CD4-positive, alpha-beta T cell treated with Interleukin-15 for 1 hour (primary cell): Measurements from ENCODE around the gene TRIM25.

Experiments
- DNase-seq: peaks from one replicate; pipeline ENCODE4 v3.0.0-alpha.2; 2020

TRIM25 gene

DNA sequence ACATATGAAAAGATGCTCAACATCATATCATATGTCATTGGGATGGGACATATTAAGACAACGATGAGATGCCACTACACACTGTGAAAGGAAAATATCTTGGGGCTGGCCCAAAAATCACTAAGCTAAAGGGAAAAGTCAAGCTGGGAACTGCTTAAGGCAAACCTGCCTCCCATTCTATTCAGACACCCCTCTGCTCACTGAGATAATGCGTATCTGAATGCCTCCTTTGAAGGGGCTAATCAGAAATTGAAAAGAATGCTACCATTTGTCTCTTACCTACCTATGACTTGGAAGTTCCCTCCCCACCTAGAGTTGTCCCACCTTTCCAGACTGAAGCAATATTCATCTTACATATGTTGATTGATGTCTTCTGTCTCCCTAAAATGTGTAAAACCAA is 11.2 kb upstream of the TRIM25 start:
- no peak for DNase-seq

- no peak for DNase-seq
Measured at GRCh38 chr17:56919717-56920116, 5.9 kb upstream of the TRIM25 start.

DNA sequence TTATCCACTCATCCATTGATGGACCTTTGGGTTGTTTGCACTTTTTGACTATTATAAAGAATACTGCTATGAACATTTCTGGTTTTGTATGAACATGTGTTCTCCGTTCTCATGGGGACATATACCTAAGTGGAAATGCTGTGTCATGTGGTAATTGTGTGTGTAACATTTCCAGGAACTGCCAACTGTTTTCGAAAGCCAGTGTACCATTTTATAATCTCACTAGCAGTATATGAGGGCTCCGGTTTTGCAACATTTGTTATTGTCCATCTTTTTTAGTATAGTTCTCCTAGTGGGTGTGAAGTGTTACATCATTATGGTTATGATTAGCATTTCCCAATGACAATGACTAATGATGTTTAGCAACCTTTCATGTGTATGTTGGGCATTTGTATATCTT is 5.1 kb upstream of the TRIM25 start:
- DNase-seq = no peak

DNA sequence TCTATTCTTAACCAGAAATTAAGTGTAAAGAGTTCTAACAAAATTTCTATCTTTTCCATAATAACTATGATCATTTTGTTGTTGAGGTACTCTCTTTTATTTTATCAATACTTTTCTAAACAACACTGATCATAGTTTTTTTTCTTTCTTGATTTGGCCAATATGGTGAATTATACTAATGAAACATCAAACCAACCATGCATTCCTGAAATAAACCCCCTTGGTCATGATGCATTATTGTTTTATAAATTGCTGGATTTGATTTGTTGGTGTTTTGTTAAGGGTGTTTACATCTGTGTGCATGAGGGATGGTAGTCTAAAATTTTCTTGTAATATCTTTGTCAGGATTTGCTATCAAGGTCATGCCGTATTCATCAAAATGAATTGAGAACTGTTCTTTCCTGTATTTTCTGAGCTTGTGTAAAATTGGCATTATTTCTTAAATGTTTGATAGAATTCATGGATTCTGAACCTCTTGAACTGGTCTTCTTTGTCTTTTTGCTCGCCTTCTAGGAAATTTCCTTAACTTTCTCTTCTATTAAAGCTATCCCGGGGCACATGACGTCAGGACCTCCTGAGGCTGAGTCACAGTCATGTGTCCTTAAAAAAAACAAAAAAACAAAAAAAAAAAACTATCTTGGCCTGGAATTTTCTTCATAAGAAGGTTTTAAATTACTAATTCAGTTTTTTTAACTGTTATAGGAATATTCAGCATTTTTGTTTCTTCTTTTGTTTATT is 3.9 kb upstream of the TRIM25 start:
- DNase-seq = no peak

DNA sequence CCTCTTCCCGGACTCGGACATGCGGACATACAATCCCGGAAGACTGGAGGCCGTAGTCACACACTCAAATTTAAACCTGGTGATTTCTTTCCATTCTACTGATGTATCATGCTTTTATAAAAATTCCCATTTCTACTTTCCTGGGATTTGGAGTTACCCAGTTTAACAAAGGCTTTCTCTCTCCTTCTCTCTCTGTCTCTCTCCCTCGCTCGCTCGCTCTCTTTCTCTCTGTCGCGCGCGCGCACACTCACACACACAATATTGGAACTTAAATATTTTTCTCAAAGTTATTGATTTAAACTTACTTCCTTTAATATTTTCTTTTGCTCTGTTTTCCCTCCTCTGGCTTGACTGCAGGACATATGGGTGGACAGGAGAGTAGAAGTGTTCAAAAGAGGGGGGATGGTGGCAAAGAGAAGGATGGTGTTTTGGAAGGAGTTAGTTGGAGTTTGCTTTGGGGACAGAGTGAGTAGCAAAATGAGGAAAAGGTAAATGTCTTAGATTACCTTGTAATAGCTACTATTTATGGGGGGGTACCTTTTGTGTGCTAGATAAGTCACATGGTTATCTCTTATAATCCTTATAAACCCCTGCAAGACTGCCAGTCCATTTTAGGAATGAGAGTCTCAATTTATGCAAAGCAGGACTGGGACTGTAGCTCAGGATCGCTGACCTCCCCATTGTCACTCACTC is 878 bp upstream of the TRIM25 start:
- DNase-seq = no peak

DNA sequence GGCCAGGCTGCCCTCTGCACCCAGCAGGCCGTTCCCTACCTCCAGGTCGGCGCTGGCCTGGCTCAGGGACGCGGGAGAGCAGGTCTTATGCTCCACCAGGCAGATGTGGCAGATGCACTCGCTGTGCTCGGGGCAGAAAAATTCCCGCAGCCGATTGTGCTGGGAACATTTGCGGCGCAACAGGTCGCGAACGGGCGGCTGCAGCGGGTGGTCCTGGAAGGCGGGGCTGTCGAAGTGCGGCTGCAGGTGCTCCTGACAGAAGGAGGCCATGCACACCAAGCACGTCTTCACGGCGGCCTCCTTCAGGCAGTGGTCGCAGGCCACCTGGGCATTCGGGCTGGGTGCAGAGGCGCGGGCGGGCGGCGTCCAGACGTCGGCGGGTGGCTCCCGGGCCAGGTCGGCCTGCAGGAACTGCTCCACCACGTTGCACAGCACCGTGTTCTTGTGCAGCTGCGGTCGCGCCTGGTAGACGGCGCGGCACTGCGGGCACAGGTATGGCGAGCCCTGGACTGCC is 439 bp downstream of the TRIM25 start:
- DNase-seq = no peak

DNA sequence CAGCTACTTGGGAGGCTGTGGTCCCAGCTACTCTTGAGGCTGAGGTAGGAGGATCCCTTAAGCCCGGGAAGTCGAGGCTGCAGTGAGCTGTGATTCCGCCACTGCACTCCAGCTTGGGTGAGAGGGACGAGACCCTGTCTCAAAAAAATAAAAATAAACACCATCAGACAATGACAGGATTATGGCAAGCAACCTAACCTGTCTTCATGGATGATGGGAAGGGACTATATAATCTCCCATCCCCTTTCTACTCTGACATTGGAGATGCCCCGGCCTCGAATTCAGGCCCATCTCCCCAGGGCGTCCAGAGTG is 893 bp downstream of the TRIM25 start:
- no peak for DNase-seq

- no peak for DNase-seq
Measured at GRCh38 chr17:56912105-56912999, 1.5 kb downstream of the TRIM25 start.

DNA sequence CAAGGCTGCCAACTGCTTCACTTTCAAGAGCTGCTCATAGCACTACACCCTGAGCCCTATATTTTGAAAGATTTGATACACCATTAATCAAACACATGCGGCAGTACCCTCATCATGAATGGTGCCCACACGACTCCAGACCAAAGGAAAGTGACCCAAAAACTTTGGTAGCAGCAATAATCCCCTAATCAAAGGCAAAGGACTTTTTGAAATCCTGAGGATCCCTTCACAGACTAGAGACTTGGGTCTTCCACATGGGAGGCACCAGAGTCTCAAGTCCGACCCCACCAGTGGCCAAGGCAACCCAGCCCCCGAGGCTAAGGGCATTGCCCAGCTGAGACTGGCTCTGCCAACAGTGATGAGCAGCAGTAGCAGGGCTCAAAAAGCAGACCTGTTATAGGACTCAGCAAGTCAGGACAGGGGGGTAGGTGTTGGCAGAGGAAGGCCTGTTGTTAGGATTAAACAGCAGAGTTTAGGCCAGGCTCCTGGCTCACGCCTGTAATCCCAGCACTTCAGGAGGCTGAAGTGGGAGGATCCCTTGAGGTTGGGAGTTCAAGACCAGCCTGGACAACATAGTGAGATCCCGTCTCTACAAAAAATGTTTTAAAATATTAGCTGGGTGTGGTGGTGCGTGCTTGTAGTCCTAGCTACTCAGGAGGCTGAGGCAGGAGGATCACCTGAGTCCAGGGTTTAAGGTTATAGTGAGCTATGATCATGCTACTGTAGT is 3.2 kb downstream of the TRIM25 start:
- no peak for DNase-seq

DNA sequence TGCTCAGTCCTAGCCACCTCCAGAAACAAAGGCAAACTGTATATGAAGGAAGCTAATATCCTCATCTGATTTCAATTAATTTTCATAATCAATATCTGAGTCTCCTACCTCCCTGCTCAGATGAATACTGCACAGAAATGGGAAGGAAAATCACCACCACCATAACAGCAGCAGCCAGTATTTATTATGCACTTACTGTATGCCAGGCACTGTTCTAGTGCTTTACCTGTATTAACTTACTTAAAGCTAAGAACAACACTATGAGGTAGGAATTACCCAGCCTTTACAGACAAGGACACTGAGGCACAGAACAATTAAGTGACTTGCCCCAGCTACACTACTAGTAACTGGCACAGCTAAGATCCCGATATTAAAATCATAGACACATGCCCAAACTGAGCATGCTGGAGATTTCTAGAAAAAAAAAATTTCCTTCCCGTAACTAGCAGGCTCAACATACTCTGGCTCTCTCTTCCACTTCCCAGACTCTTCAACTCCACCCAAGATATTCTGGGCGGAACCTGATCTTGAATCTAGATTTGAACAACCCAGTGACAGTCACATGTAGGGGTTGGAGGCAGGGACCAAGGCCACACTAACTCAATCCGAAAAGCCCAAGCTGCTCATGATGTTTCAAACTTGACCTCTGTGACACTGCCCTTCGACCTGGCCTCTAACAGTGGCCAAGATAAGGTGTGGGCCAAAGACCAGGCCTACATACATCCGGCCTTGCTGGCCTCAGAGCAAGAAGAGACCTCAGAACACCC is 3.9 kb downstream of the TRIM25 start:
- no peak for DNase-seq

- peak; percentile 75 for DNase-seq
Measured at GRCh38 chr17:56908001-56908542, 5.8 kb downstream of the TRIM25 start.

DNA sequence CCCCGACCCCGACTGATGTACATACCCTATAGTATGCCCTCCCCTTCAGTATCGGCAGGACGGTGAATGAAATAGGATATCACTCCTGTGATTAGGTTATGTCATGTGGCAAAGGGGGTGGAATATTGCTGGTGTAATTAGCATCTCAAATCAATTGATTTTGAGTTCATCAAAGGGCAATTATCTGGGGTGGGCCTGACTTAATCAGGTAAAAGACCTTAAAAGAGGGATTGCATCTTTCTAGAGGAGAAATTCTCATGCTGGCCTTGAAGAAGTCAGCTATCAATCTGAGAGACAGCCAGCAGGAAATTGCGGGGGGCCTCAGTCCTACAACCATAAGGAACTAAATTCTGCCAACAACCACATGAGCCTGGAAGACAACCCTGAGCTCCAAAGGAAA is 10.3 kb downstream of the TRIM25 start:
- no peak for DNase-seq

GRCh38 chr17:56902348-56902747 is 11.5 kb downstream of the TRIM25 start:
- no peak for DNase-seq

GRCh38 chr17:56899403-56899802 is 14.4 kb downstream of the TRIM25 start:
- no peak for DNase-seq

- no peak for DNase-seq
Measured at GRCh38 chr17:56898874-56899273, 15.0 kb downstream of the TRIM25 start.

DNA sequence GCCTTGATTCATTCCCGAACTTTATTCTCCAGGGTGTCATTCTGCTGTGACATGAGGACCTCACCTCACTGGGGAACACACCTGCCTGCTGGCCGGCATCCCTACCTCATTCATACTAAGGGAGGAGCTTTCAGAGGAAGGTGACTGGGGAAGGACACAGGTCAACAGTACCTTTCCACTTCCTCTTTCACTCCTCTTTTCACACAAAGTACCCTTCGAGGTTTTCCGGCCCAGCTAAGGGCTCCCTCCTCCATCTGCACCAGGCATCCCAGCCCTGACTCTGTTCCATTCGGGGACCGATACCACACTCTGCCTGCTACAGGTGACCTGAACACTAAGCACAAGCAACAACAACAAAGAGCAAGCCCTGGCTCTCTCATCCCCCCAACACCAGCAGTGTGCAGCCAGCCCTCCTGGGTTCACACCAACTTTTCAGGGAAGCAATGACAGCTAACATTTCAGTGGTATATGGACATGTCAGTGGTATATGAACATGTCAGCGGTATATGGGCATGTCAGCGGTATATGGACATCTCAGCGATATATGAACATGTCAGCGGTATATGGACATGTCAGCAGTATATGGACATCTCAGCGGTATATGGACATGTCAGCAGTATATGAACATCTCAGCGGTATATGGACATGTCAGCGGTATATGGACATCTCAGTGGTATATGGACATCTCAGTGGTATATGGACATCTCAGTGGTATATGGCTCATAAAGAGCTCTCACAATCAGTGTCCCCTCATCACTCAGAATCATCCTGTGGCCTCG is 16.0 kb downstream of the TRIM25 start:
- no peak for DNase-seq

DNA sequence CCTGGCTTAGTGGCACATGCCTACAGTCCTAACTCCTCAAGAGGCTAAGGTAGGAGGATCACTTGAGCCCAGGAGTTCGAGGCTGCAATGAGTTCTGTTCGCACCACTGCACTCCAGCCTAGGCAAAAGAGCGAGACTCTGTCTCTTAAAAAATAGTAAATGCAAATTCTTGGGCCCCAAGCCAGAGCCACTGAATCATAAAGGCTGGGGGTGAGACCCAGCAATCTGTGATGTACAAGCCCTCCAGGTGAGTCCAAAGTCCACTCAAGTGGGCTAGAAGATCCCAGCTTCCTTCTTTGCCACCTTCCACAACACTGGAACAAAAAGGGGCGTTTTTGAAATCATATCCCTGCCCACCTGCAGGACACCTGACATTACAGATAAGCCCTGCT is 16.9 kb downstream of the TRIM25 start:
- no peak for DNase-seq

DNA sequence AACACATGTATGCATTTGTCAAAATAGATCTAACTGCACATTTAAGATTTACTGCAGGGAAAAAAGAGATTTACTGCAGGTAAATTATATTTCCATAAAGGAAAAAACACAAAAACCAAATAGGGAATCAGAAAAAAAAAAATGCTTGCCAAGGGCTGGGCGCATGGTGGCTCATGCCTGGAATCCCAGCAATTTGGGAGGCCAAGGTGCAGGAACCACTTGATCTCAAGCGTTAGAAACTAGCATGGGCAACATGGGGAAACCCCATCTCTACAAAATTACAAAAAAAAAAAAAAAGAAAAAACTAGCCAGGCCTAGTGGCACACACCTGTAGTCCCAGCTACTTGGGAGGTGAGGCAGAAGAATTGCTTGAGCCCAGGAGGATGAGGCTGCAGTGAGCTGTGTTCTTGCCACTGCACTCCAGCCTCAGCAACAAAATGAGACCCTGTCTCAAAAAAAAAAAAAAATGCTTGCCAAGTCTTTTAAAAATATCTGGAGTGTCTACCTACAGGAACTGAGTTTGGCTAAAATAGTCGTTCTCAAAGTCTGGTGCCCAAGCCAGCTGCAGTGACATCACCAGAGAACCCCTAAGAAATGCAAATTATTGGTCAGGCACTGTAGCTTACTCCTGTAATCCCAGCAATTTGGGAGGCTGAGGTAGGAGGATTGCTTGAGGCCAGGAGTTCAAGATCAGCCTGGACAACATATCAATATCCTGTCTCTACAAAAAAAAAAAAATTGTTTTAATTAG is 17.5 kb downstream of the TRIM25 start:
- no peak for DNase-seq

DNA sequence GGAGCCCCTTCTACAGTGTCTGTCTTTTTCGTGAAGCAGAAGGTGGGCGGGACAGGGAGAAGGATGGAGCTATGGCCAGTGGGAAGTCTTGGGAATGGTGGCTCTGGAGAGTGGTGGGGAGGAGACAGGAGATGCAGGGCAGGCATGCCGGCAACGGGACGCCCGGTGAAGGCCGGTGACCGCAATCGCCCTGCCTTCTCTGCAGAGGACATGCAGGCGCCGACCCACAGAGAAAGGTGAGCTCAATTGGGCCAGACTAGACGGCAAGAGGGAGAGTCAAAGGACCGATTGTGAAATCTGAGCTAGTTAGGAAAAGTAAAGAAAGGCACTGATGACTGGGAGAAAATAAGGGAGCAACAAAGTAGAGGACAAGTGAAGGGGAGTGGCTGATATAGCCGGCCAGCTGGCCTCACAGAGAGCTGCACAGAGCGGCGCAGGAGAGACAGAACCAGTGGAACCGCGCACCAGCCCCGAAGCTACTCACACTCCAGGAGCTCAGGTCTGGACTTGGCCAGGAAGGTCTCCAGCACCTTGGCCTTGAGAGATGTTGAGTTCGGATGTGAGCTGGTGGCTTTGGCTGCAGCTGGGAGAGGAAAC is 18.9 kb downstream of the TRIM25 start:
- DNase-seq = no peak

GRCh38 chr17:56893503-56893902 is 20.3 kb downstream of the TRIM25 start:
- DNase-seq = no peak
